HEK293 (cell line): ENCODE data around the gene MAN2B2.

ENCODE experiments used
- CTCF ChIA-PET: fragments of 350-600 bp; formaldehyde crosslinking; extraction: SDS; loops from one replicate; lab custom pipeline; 2021; ENCODE audit warnings: antibody characterized with exemption; lab: Yijun Ruan, JAX
- POLR2A ChIA-PET: fragments of 300-600 bp; formaldehyde crosslinking; extraction: SDS; loops from one replicate; lab custom pipeline; 2020; ENCODE audit warnings: antibody characterized with exemption, inconsistent platforms; lab: Yijun Ruan, JAX
- H3K27ac ChIP-seq: fragments of 200-500 bp; sonication (Bioruptor generic); 2 replicates; pipeline ENCODE4 v1.5.1; 2014; ENCODE audit warnings: low read depth, low read length, control low read depth, inconsistent platforms; ENCODE audit errors: extremely low read depth
- H3K36me3 ChIP-seq, 2 experiments: fragments of 200-500 bp in 1 of 2; sonication (Bioruptor generic) in 1 of 2; 1 replicate in 1 of 2; 2 replicates in 1 of 2; pipeline ENCODE4 v1.5.1; 2014 to 2017; ENCODE audit warnings: inconsistent platforms in 2 of 2, low read length in 2 of 2; ENCODE audit not compliant: control insufficient read depth in 2 of 2, insufficient read depth in 1 of 2
- H3K4me1 ChIP-seq: fragments of 200-500 bp; sonication (Bioruptor generic); 2 replicates; pipeline ENCODE4 v1.5.1; 2014; ENCODE audit warnings: mild to moderate bottlenecking, low read length, inconsistent platforms; ENCODE audit not compliant: control insufficient read depth, insufficient read depth
- H3K4me3 ChIP-seq: 2 replicates; pipeline ENCODE4 v1.5.1; 2011; ENCODE audit warnings: low read depth, mild to moderate bottlenecking, control low read depth, low read length, moderate library complexity
- H3K9me3 ChIP-seq: fragments of 200-500 bp; sonication (Bioruptor generic); 2 replicates; pipeline ENCODE4 v1.5.1; 2014; ENCODE audit warnings: low read depth, low read length, inconsistent platforms; ENCODE audit not compliant: control insufficient read depth, insufficient read depth
- GLIS1 ChIP-seq: fragments of 450-650 bp; formaldehyde crosslinking; IDR thresholded peaks from 2 replicates; pipeline ENCODE4 v1.5.1; 2016; ENCODE audit warnings: missing biosample characterization, missing genetic modification characterization
- SP7 ChIP-seq: fragments of 450-650 bp; formaldehyde crosslinking; IDR thresholded peaks from 2 replicates; pipeline ENCODE4 v1.5.1; 2016; ENCODE audit warnings: missing biosample characterization, missing genetic modification characterization
- ZBTB17 ChIP-seq: fragments of 450-650 bp; formaldehyde crosslinking; IDR thresholded peaks from 2 replicates; pipeline ENCODE4 v1.5.1; 2016; ENCODE audit warnings: missing biosample characterization, missing genetic modification characterization
- ZBTB48 ChIP-seq: fragments of 450-650 bp; formaldehyde crosslinking; IDR thresholded peaks from 2 replicates; pipeline ENCODE4 v1.5.1; 2016; ENCODE audit warnings: missing biosample characterization, missing genetic modification characterization
- ZFP69B ChIP-seq: fragments of 450-650 bp; formaldehyde crosslinking; IDR thresholded peaks from 2 replicates; pipeline ENCODE4 v1.5.1; 2016; ENCODE audit warnings: missing biosample characterization, missing genetic modification characterization
- ZNF121 ChIP-seq: fragments of 450-650 bp; formaldehyde crosslinking; IDR thresholded peaks from 2 replicates; pipeline ENCODE4 v1.5.1; 2016; ENCODE audit warnings: missing biosample characterization, missing genetic modification characterization
- ZNF174 ChIP-seq: fragments of 450-650 bp; formaldehyde crosslinking; IDR thresholded peaks from 2 replicates; pipeline ENCODE4 v1.5.0; 2017; ENCODE audit warnings: missing biosample characterization, mild to moderate bottlenecking, missing genetic modification characterization
- ZNF2 ChIP-seq: fragments of 450-650 bp; formaldehyde crosslinking; IDR thresholded peaks from 2 replicates; pipeline ENCODE4 v1.5.1; 2016; ENCODE audit warnings: missing biosample characterization, missing genetic modification characterization
- ZNF266 ChIP-seq: fragments of 450-650 bp; formaldehyde crosslinking; IDR thresholded peaks from 2 replicates; pipeline ENCODE4 v1.5.1; 2016; ENCODE audit warnings: missing biosample characterization, missing genetic modification characterization, low read depth
- ZNF341 ChIP-seq: fragments of 450-650 bp; formaldehyde crosslinking; IDR thresholded peaks from 2 replicates; pipeline ENCODE4; 2016; ENCODE audit warnings: low read depth, missing biosample characterization, missing genetic modification characterization
- ZNF404 ChIP-seq: fragments of 450-650 bp; formaldehyde crosslinking; IDR thresholded peaks from 2 replicates; pipeline ENCODE4 v1.5.1; 2017; ENCODE audit warnings: missing biosample characterization, missing genetic modification characterization
- ZNF433 ChIP-seq: fragments of 450-650 bp; formaldehyde crosslinking; IDR thresholded peaks from 2 replicates; pipeline ENCODE4 v1.5.1; 2016; ENCODE audit warnings: missing biosample characterization, missing genetic modification characterization, low read depth
- ZNF473 ChIP-seq: fragments of 450-650 bp; formaldehyde crosslinking; IDR thresholded peaks from 2 replicates; pipeline ENCODE4 v1.5.1; 2017; ENCODE audit warnings: missing biosample characterization, missing genetic modification characterization
- ZNF548 ChIP-seq: fragments of 450-650 bp; formaldehyde crosslinking; IDR thresholded peaks from 2 replicates; pipeline ENCODE4 v1.5.1; 2016; ENCODE audit warnings: missing biosample characterization, missing genetic modification characterization
- ZNF626 ChIP-seq: fragments of 450-650 bp; sonication (Bioruptor Pico); formaldehyde crosslinking; IDR thresholded peaks from 2 replicates; pipeline ENCODE4 v1.5.1; 2018; ENCODE audit warnings: missing biosample characterization, missing genetic modification characterization, inconsistent platforms
- ZNF76 ChIP-seq: fragments of 450-650 bp; formaldehyde crosslinking; IDR thresholded peaks from 2 replicates; pipeline ENCODE4; 2016; ENCODE audit warnings: low read depth, missing biosample characterization, missing genetic modification characterization, borderline replicate concordance
- ZNF843 ChIP-seq: fragments of 450-650 bp; formaldehyde crosslinking; IDR thresholded peaks from 2 replicates; pipeline ENCODE4 v1.5.1; 2016; ENCODE audit warnings: missing biosample characterization, missing genetic modification characterization
- TF ChIP-seq, protein P1 (sequence below): fragments of 450-650 bp; formaldehyde crosslinking; IDR thresholded peaks from 2 replicates; pipeline ENCODE4 v1.5.1; 2017; ENCODE audit warnings: missing biosample characterization, missing genetic modification characterization
- TF ChIP-seq, protein P2 (sequence below): fragments of 450-650 bp; formaldehyde crosslinking; IDR thresholded peaks from 2 replicates; pipeline ENCODE4 v1.5.1; 2016; ENCODE audit warnings: missing biosample characterization, missing genetic modification characterization
- TF ChIP-seq, protein P3 (sequence below): fragments of 450-650 bp; formaldehyde crosslinking; IDR thresholded peaks from 2 replicates; pipeline ENCODE4 v1.5.1; 2016; ENCODE audit warnings: missing biosample characterization, missing genetic modification characterization
- TF ChIP-seq, protein P4 (sequence below): fragments of 450-650 bp; formaldehyde crosslinking; IDR thresholded peaks from 2 replicates; pipeline ENCODE4 v1.5.1; 2017; ENCODE audit warnings: missing biosample characterization, missing genetic modification characterization
- TF ChIP-seq, protein P5 (sequence below): fragments of 450-650 bp; formaldehyde crosslinking; IDR thresholded peaks from 2 replicates; pipeline ENCODE4 v1.5.1; 2016; ENCODE audit warnings: missing biosample characterization, missing genetic modification characterization
- TF ChIP-seq, protein P6 (sequence below): fragments of 450-650 bp; formaldehyde crosslinking; IDR thresholded peaks from 2 replicates; pipeline ENCODE4 v1.5.1; 2016; ENCODE audit warnings: missing biosample characterization, missing genetic modification characterization, low read depth

Gene MAN2B2

DNA sequence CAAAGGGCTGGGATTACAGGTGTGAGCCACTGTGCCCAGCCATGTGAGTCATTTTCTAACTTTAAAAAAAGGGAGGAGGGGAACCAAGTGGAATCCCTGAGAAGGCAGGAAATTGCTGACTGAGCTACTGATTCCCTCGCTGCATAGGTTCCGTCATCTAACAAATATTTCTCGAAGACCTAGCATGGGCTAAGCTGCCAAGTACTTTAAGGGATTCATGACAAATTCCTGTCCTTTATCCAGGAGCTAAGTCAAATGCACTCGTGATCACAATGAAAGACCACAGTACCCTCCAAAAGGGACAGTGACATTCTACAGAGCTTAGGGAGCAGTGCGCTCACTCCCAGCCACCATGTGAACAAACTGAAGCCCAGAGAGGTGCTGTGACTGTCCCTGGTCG, 33.2 kb upstream of the MAN2B2 start:
- Histone ChIP-seq H3K36me3 (no peaks in the 10 kb centered on the region), H3K4me3 (no peak overlapping the region), H3K27ac (no peak overlapping the region), H3K4me1 (no peaks in the 10 kb centered on the region), H3K9me3 (no peaks in the 10 kb centered on the region)
- POLR2A ChIA-PET, result no interaction called here
- CTCF ChIA-PET, result interaction anchor here (0.6 to 0.7 kb wide), 2 partner anchors 92 to 208 kb away, joined by 3 to 4 read pairs; no protein-coding TSS in a partner anchor
- TF ChIP-seq ZNF548 (tag by site-specific recombination), result no peak
- peak; percentile 59; the same call in 1 of the 2 replicates for TF ChIP-seq ZBTB48 (tag by site-specific recombination)

DNA sequence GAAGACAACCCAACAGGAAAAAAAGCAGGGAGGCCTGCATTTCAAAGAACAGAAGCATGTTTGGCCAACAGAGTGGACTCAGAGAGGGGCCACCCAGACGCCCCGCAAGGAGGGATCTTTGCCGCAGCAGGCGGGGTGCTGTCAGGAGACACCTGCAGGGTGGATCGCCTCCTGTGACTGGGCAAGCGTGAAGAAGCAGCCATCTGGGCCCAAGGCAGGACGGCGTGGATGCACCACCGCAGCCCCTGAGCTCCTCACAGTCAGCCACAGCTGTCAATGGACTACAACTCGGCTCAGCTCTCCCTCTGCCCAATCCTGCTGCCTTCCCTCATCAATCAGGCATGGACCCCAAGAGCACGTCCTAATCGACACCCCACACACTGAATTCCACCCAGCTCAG, 32.0 kb upstream of the MAN2B2 start:
- ChIA-PET POLR2A (no interaction called here), CTCF (interaction anchor here (0.6 kb wide), 1 partner anchor 63 kb away, joined by 3 read pairs; no protein-coding TSS in a partner anchor)
- no peaks in the 10 kb centered on the region for H3K9me3 ChIP-seq
- H3K27ac ChIP-seq, result no peak overlapping the region
- no peaks in the 10 kb centered on the region for H3K4me1 ChIP-seq
- no peaks in the 10 kb centered on the region for H3K36me3 ChIP-seq
- H3K4me3 ChIP-seq, result no peak overlapping the region
- TF ChIP-seq ZNF404 (no peak), ZNF433 (tag by site-specific recombination) (no peak), ZNF174 (tag by site-specific recombination) (no peak), ZFP69B (no peak), GLIS1 (tag by site-specific recombination) (no peak), ZNF2 (no peak)
- TF ChIP-seq, protein P1, sequence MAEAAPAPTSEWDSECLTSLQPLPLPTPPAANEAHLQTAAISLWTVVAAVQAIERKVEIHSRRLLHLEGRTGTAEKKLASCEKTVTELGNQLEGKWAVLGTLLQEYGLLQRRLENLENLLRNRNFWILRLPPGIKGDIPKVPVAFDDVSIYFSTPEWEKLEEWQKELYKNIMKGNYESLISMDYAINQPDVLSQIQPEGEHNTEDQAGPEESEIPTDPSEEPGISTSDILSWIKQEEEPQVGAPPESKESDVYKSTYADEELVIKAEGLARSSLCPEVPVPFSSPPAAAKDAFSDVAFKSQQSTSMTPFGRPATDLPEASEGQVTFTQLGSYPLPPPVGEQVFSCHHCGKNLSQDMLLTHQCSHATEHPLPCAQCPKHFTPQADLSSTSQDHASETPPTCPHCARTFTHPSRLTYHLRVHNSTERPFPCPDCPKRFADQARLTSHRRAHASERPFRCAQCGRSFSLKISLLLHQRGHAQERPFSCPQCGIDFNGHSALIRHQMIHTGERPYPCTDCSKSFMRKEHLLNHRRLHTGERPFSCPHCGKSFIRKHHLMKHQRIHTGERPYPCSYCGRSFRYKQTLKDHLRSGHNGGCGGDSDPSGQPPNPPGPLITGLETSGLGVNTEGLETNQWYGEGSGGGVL (tag by site-specific recombination), result no peak
- TF ChIP-seq, protein P2, sequence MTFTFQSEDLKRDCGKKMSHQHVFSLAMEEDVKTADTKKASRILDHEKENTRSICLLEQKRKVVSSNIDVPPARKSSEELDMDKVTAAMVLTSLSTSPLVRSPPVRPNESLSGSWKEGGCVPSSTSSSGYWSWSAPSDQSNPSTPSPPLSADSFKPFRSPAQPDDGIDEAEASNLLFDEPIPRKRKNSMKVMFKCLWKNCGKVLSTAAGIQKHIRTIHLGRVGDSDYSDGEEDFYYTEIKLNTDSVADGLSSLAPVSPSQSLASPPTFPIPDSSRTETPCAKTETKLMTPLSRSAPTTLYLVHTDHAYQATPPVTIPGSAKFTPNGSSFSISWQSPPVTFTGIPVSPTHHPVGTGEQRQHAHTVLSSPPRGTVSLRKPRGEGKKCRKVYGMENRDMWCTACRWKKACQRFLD (tag by site-specific recombination), result no peak
- TF ChIP-seq, all 188 proteins: peak for 0

DNA sequence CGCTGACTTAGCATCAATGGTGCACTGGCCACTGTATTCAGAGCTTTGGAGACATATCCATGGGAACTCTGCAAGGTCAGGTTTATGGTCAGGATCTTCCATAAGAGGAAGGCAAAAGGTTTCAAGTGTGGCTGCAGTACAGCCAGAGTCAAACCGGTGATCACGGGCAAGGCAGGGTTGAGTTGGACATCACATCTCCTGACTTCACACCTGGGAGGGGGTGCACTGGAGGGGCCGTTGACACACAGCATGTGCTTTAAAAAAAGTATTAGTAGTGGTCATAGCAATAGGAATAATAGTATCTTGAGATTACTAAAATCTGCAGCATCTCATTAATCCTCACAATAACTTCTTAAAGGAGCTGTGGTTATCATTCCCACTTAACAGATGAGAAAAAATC, 28.9 kb upstream of the MAN2B2 start:
- no peak overlapping the region for H3K27ac ChIP-seq
- TF ChIP-seq, protein P3, sequence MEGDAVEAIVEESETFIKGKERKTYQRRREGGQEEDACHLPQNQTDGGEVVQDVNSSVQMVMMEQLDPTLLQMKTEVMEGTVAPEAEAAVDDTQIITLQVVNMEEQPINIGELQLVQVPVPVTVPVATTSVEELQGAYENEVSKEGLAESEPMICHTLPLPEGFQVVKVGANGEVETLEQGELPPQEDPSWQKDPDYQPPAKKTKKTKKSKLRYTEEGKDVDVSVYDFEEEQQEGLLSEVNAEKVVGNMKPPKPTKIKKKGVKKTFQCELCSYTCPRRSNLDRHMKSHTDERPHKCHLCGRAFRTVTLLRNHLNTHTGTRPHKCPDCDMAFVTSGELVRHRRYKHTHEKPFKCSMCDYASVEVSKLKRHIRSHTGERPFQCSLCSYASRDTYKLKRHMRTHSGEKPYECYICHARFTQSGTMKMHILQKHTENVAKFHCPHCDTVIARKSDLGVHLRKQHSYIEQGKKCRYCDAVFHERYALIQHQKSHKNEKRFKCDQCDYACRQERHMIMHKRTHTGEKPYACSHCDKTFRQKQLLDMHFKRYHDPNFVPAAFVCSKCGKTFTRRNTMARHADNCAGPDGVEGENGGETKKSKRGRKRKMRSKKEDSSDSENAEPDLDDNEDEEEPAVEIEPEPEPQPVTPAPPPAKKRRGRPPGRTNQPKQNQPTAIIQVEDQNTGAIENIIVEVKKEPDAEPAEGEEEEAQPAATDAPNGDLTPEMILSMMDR (tag by site-specific recombination), result no peak
- TF ChIP-seq ZNF843 (tag by site-specific recombination), result no peak
- TF ChIP-seq, protein P4, sequence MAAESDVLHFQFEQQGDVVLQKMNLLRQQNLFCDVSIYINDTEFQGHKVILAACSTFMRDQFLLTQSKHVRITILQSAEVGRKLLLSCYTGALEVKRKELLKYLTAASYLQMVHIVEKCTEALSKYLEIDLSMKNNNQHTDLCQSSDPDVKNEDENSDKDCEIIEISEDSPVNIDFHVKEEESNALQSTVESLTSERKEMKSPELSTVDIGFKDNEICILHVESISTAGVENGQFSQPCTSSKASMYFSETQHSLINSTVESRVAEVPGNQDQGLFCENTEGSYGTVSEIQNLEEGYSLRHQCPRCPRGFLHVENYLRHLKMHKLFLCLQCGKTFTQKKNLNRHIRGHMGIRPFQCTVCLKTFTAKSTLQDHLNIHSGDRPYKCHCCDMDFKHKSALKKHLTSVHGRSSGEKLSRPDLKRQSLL (tag by site-specific recombination), result no peak
- TF ChIP-seq, protein P5, sequence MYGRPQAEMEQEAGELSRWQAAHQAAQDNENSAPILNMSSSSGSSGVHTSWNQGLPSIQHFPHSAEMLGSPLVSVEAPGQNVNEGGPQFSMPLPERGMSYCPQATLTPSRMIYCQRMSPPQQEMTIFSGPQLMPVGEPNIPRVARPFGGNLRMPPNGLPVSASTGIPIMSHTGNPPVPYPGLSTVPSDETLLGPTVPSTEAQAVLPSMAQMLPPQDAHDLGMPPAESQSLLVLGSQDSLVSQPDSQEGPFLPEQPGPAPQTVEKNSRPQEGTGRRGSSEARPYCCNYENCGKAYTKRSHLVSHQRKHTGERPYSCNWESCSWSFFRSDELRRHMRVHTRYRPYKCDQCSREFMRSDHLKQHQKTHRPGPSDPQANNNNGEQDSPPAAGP (tag by site-specific recombination), result no peak
- TF ChIP-seq, protein P6, sequence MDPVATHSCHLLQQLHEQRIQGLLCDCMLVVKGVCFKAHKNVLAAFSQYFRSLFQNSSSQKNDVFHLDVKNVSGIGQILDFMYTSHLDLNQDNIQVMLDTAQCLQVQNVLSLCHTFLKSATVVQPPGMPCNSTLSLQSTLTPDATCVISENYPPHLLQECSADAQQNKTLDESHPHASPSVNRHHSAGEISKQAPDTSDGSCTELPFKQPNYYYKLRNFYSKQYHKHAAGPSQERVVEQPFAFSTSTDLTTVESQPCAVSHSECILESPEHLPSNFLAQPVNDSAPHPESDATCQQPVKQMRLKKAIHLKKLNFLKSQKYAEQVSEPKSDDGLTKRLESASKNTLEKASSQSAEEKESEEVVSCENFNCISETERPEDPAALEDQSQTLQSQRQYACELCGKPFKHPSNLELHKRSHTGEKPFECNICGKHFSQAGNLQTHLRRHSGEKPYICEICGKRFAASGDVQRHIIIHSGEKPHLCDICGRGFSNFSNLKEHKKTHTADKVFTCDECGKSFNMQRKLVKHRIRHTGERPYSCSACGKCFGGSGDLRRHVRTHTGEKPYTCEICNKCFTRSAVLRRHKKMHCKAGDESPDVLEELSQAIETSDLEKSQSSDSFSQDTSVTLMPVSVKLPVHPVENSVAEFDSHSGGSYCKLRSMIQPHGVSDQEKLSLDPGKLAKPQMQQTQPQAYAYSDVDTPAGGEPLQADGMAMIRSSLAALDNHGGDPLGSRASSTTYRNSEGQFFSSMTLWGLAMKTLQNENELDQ (tag by site-specific recombination), result no peak
- no peak for TF ChIP-seq ZNF341 (tag by site-specific recombination)
- no peak for TF ChIP-seq ZNF121
- no peak for TF ChIP-seq ZNF266 (tag by site-specific recombination)
- no peak for TF ChIP-seq ZNF626 (tag by site-specific recombination)
- TF ChIP-seq ZNF76 (tag by site-specific recombination), result no peak
- no peak for TF ChIP-seq ZNF473
- TF ChIP-seq ZBTB17 (tag by site-specific recombination), result no peak
- TF ChIP-seq SP7 (tag by site-specific recombination), result no peak
- TF ChIP-seq, all 188 proteins: peak for 0
- Histone ChIP-seq H3K36me3 (no peaks in the 10 kb centered on the region), H3K9me3 (no peaks in the 10 kb centered on the region), H3K4me3 (no peak overlapping the region), H3K4me1 (no peaks in the 10 kb centered on the region)
- ChIA-PET POLR2A (no interaction called here), CTCF (interaction anchor here (0.5 to 3.3 kb wide), 30 partner anchors 8 to 659 kb away, joined by 3 to 16 read pairs (median 4); partner anchors contain the start of gene PPP2R2C)
